Parathyroid adenoma (tissue), 2 donors: ENCODE data around the gene DMRT3.

Source experiments
- H2AFZ ChIP-seq: fragments of 300-600 bp; sonication (generic); one replicate; pipeline ENCODE4 v1.7.0; 2017; ENCODE audit warnings: antibody characterized with exemption, mild to moderate bottlenecking
- H3K27ac ChIP-seq: fragments of 300-600 bp; sonication (generic); one replicate; pipeline ENCODE4 v1.7.0; 2017
- H3K27me3 ChIP-seq: fragments of 300-600 bp; sonication (generic); one replicate; pipeline ENCODE4 v1.7.0; 2017; ENCODE audit warnings: low read length; ENCODE audit not compliant: control insufficient read depth, insufficient read depth
- H3K36me3 ChIP-seq: fragments of 300-600 bp; sonication (generic); one replicate; pipeline ENCODE4 v1.7.0; 2017; ENCODE audit warnings: low read length; ENCODE audit not compliant: control insufficient read depth, insufficient read depth
- H3K4me1 ChIP-seq: fragments of 300-600 bp; sonication (generic); one replicate; pipeline ENCODE4 v1.7.0; 2017; ENCODE audit warnings: control low read depth
- H3K4me2 ChIP-seq: fragments of 300-600 bp; sonication (generic); one replicate; pipeline ENCODE4 v1.7.0; 2017; ENCODE audit warnings: low read length
- H3K4me3 ChIP-seq: fragments of 300-600 bp; sonication (generic); one replicate; pipeline ENCODE4 v1.7.0; 2017; ENCODE audit warnings: low read depth, low read length
- H3K79me2 ChIP-seq: fragments of 300-600 bp; sonication (generic); one replicate; pipeline ENCODE4 v1.7.0; 2017; ENCODE audit warnings: control low read depth
- H3K9ac ChIP-seq: fragments of 300-600 bp; sonication (generic); one replicate; pipeline ENCODE4 v1.7.0; 2017; ENCODE audit warnings: mild to moderate bottlenecking
- H3K9me3 ChIP-seq: fragments of 300-600 bp; sonication (generic); one replicate; pipeline ENCODE4 v1.7.0; 2017; ENCODE audit warnings: low read length; ENCODE audit not compliant: control insufficient read depth
- TF ChIP-seq, protein P1 (sequence below): fragments of 300-600 bp; sonication (generic); IDR thresholded peaks from one replicate; pipeline ENCODE4 v1.7.0; 2017; ENCODE audit warnings: antibody characterized with exemption, mild to moderate bottlenecking
- donor health status: primary hyperparathyroidism.

The DMRT3 gene

DNA sequence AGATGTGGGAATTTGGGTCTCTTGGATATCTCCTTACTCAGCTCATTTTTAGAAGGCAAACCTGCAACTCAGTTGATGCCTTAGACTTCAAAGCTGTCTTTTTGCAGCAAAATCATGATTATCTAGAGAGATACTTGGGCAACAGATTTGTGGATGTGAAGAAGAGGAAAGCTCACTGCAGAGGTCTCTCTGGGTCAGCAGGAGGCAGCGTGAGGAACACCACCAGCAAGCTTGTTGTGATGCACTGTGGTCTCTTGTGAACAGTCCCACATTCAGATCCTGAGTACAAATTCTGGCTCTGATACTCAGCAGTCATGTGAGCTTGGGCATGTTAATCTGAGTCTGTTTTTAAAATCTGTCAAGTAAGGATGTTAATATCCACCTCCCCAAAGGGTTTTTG is 26.3 kb upstream of the DMRT3 start:
- no peak overlapping the region for H2AFZ ChIP-seq
- no peaks in the 10 kb centered on the region for H3K4me1 ChIP-seq
- no peak overlapping the region for H3K27ac ChIP-seq
- no peaks in the 10 kb centered on the region for H3K79me2 ChIP-seq
- H3K4me3 ChIP-seq = no peak overlapping the region
- H3K4me2 ChIP-seq = no peak overlapping the region
- H3K27me3 ChIP-seq = no peaks in the 10 kb centered on the region
- H3K9me3 ChIP-seq = no peaks in the 10 kb centered on the region
- TF ChIP-seq, protein P1, sequence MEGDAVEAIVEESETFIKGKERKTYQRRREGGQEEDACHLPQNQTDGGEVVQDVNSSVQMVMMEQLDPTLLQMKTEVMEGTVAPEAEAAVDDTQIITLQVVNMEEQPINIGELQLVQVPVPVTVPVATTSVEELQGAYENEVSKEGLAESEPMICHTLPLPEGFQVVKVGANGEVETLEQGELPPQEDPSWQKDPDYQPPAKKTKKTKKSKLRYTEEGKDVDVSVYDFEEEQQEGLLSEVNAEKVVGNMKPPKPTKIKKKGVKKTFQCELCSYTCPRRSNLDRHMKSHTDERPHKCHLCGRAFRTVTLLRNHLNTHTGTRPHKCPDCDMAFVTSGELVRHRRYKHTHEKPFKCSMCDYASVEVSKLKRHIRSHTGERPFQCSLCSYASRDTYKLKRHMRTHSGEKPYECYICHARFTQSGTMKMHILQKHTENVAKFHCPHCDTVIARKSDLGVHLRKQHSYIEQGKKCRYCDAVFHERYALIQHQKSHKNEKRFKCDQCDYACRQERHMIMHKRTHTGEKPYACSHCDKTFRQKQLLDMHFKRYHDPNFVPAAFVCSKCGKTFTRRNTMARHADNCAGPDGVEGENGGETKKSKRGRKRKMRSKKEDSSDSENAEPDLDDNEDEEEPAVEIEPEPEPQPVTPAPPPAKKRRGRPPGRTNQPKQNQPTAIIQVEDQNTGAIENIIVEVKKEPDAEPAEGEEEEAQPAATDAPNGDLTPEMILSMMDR = no peak
- H3K36me3 ChIP-seq = no peaks in the 10 kb centered on the region
- no peak overlapping the region for H3K9ac ChIP-seq

DNA sequence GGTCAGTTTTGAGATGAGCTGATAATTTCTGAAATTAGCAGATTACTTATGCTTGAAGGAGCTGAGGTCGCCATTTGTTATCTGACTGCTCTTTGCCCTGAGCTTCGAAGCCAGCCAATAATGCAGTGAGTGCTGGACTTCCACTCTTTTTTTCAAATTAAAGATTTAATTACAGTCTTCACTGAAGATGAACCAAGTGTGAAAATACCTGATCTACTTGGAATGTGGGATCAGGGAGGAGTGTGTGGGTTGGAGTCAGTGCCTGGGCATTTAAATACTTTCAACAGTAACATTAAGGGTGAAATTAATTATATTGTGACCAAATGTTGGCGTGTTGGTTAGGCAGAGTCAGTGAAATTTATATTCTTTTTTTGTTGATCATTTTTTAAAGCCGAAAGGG is 23.9 kb upstream of the DMRT3 start:
- Histone ChIP-seq H3K4me3 (no peak overlapping the region), H3K9ac (no peak overlapping the region)

DNA sequence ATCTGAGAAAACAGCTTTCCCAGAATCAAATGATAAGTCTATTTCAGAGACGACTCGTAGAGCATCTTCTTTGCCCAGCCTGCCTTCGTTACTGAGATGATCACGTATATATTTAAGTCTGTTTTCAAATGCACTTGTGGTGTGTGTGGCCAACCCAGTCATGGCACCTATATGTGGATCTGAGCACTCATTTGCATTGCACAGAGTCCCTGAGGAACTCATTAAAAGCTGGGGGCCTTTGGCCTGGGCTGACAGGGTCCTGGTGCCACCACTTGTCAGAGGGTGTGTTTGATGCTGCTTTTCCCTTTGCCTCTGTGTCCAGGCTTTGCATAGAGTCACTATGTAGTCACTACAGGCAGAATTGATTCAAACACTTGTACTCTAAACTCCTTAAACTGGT is 17.4 kb upstream of the DMRT3 start:
- Histone ChIP-seq H3K36me3 (no peaks in the 10 kb centered on the region), H3K4me3 (no peak overlapping the region), H3K79me2 (no peaks in the 10 kb centered on the region), H3K9ac (no peak overlapping the region), H3K27me3 (no peaks in the 10 kb centered on the region), H3K4me2 (no peak overlapping the region), H3K9me3 (no peaks in the 10 kb centered on the region), H2AFZ (no peak overlapping the region), H3K27ac (no peak overlapping the region), H3K4me1 (no peaks in the 10 kb centered on the region)
- TF ChIP-seq, protein P1 = no peak

More for the DNA sequence above, 23.9 kb upstream of the DMRT3 start:
- Histone ChIP-seq H3K27ac (no peak overlapping the region), H3K79me2 (no peaks in the 10 kb centered on the region), H3K4me1 (no peaks in the 10 kb centered on the region), H3K36me3 (no peaks in the 10 kb centered on the region), H3K4me2 (no peak overlapping the region), H3K27me3 (no peaks in the 10 kb centered on the region), H2AFZ (no peak overlapping the region), H3K9me3 (no peaks in the 10 kb centered on the region)
- TF ChIP-seq, protein P1 = no peak

DNA sequence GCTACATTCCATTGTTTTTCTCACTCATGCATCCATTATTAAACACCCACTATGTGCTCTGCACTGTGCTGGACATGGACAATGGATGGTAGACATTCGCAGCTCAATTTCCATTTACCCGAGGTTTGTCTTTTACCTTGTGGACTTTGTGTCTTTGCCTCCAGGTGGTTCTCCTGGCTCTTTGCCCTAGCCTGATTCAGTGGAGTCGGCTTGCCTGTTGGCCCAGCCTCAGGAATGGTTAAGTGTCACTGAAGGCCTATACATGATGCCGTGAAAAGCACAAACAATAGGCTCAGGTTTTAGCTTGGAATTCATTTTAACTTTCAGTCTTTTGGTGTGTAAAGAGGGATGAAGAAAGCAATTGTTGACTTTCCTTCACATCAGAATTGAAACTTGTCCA is 16.5 kb upstream of the DMRT3 start:
- Histone ChIP-seq H3K9ac (no peak overlapping the region), H3K27ac (no peak overlapping the region), H3K9me3 (no peaks in the 10 kb centered on the region), H3K4me2 (no peak overlapping the region), H3K79me2 (no peaks in the 10 kb centered on the region), H3K4me3 (no peak overlapping the region), H3K36me3 (no peaks in the 10 kb centered on the region), H3K4me1 (no peaks in the 10 kb centered on the region), H2AFZ (no peak overlapping the region), H3K27me3 (no peaks in the 10 kb centered on the region)
- TF ChIP-seq, protein P1 = no peak

DNA sequence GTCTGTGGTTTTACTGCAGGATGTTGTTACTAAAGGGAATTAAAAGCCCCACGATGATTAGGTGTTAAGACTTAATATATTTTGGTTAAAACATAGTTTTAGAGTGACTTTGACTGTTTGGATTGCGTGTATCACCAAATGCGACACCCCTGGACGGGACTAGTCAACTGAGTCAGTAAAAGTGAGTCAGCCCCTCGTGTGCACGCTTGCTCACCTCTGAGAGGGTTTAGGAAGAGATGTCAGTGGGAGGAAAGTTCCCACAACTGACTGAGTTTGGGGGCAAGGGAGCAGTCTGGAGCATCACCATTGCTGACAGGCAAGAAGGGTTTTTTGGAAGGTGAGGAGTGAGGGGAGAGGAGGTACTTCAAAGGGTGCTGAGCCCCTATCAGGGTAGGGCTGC is 14.4 kb upstream of the DMRT3 start:
- Histone ChIP-seq H3K4me3 (no peak overlapping the region), H3K79me2 (no peaks in the 10 kb centered on the region)

More for the DNA sequence above, 14.4 kb upstream of the DMRT3 start:
- Histone ChIP-seq H2AFZ (no peak overlapping the region), H3K9me3 (no peaks in the 10 kb centered on the region), H3K4me2 (no peak overlapping the region), H3K9ac (no peak overlapping the region), H3K27me3 (no peaks in the 10 kb centered on the region), H3K27ac (no peak overlapping the region), H3K4me1 (no peaks in the 10 kb centered on the region), H3K36me3 (no peaks in the 10 kb centered on the region)
- TF ChIP-seq, protein P1 = no peak
